ENCODE measurements around the gene CEP104. TPM values are rescaled to one million over a fixed set of nuclear protein-coding genes. Genes with fewer than 3 reads are reported as not detected.
A peak's percentile ranks its signal among the peaks of the same experiment; 100 is the strongest.

CEP104 gene
- polyA plus RNA-seq, 2 of the 4 experiments (the other 2 are of a cell fraction): 14.5 to 28.8 TPM

- DNase-seq (ENCODE audit: low read depth in 1 of 2, low spot score in 1 of 2) (peak; percentile 24 to 43), FAIRE-seq (no peak), ATAC-seq (no peak)
- 17% methylated on average over 8 of the region's 10 CpGs for WGBS (ENCODE audit: missing lambda C conversion rate)
- Histone ChIP-seq H3K4me2 (peak overlapping the region; percentile 96), H3K4me1 (0 out of 3 replicates have a peak, but pooled peaks cover 3% of the 10 kb centered on the region), H3K9me3 (no peaks in the 10 kb centered on the region), H3K27ac (peak overlapping the region; percentile 94 to 99), H3K4me3 (peak overlapping the region; percentile 81)
- TF ChIP-seq PHF8 (IDR thresholded peaks at IDR 0.05; ENCODE audit: borderline replicate concordance, low read depth) (no peak), CHD4 (IDR thresholded peaks at IDR 0.05; ENCODE audit: borderline replicate concordance) (no peak), ZSCAN20 (CRISPR knock-in tag; IDR thresholded peaks at IDR 0.05) (no peak), CHD2 (IDR thresholded peaks at IDR 0.05; ENCODE audit: low read length, partially characterized antibody) (no peak), MAX (IDR thresholded peaks at IDR 0.05) (no peak), POLR2A (IDR thresholded peaks at IDR 0.05; ENCODE audit: low read length) (no peak), E2F6 (IDR thresholded peaks at IDR 0.05; ENCODE audit: borderline replicate concordance, low read depth) (no peak), FOSL2 (IDR thresholded peaks at IDR 0.05) (no peak), FOSL2 (CRISPR knock-in tag; IDR thresholded peaks at IDR 0.05) (no peak), EHF (CRISPR knock-in tag; IDR thresholded peaks at IDR 0.05) (no peak), KDM1A (IDR thresholded peaks at IDR 0.05; ENCODE audit: low read depth) (no peak), USF2 (IDR thresholded peaks at IDR 0.05) (no peak), HMGXB4 (CRISPR knock-in tag; IDR thresholded peaks at IDR 0.05; ENCODE audit: borderline replicate concordance) (no peak), ZC3H11A (IDR thresholded peaks at IDR 0.05) (no peak), RFX5 (IDR thresholded peaks at IDR 0.05) (no peak), ZNF302 (CRISPR knock-in tag; IDR thresholded peaks at IDR 0.05) (no peak), EHMT2 (IDR thresholded peaks at IDR 0.05; ENCODE audit: low read depth) (no peak), ATOH8 (CRISPR knock-in tag; IDR thresholded peaks at IDR 0.05; ENCODE audit: low read depth) (no peak), FOSB (CRISPR knock-in tag; IDR thresholded peaks at IDR 0.05) (no peak)
- POLR2A ChIA-PET: no interaction called here
- CTCF ChIA-PET: interaction anchor here (0.8 to 1.6 kb wide), 2 partner anchors 40 to 42 kb away, joined by 3 to 4 read pairs; partner anchors contain the start of gene DFFB
Measured at GRCh38 chr1:3898994-3899753, 42.2 kb upstream of the CEP104 start.

GRCh38 chr1:3898475-3898735 lies 41.4 kb upstream of the CEP104 start:
- no peak for FAIRE-seq
- H3K4me2 ChIP-seq: peak overlapping the region; percentile 96
- POLR2A ChIA-PET: no interaction called here
- TF ChIP-seq PBX3 (IDR thresholded peaks at IDR 0.05): no peak
- no peak for TF ChIP-seq SMC3 (IDR thresholded peaks at IDR 0.05)
- no peak for TF ChIP-seq JUNB (IDR thresholded peaks at IDR 0.05)
- no peak for TF ChIP-seq MYC (IDR thresholded peaks at IDR 0.05; ENCODE audit: borderline replicate concordance, low read length)
- TF ChIP-seq RNF2 (IDR thresholded peaks at IDR 0.05; ENCODE audit: borderline replicate concordance, low read depth): no peak
- no peak for TF ChIP-seq RCOR1 (IDR thresholded peaks at IDR 0.05; ENCODE audit: low read depth, low read length)
- TF ChIP-seq EHF (CRISPR knock-in tag; IDR thresholded peaks at IDR 0.05): no peak
- TF ChIP-seq E2F6 (IDR thresholded peaks at IDR 0.05; ENCODE audit: borderline replicate concordance, low read depth): no peak
- TF ChIP-seq HDAC2 (IDR thresholded peaks at IDR 0.05): no peak
- TF ChIP-seq CTCF (IDR thresholded peaks at IDR 0.05): no peak
- TF ChIP-seq HEYL (CRISPR knock-in tag; IDR thresholded peaks at IDR 0.05): no peak
- TF ChIP-seq HOXB13 (CRISPR knock-in tag; IDR thresholded peaks at IDR 0.05; ENCODE audit: low read depth): no peak
- TF ChIP-seq KDM5A (IDR thresholded peaks at IDR 0.05): no peak

More at GRCh38 chr1:3898475-3898735, 41.4 kb upstream of the CEP104 start:
- Histone ChIP-seq H3K4me3 (no peak overlapping the region; the same call in 2 of the 3 replicates), H3K9me3 (no peaks in the 10 kb centered on the region), H3K27ac (no peak overlapping the region), H3K4me1 (0 out of 3 replicates have a peak, but pooled peaks cover 3% of the 10 kb centered on the region)
- DNase-seq (ENCODE audit: low read depth in 1 of 2, low spot score in 1 of 2) (no peak), ATAC-seq (no peak)
- CTCF ChIA-PET: no interaction called here
